Transverse colon (tissue), 4 donors: ENCODE results near the gene SCAPER. TPM values are rescaled to one million over a fixed set of nuclear protein-coding genes. Genes with fewer than 3 reads are reported as not detected.

ENCODE experiments used
- DNase-seq: peaks from one replicate; pipeline ENCODE4 v3.0.0-alpha.2; 2019
- H3K27ac ChIP-seq, 4 donors: fragments of 200-600 bp; sonication (generic); 2 replicates each; pipeline ENCODE4 v1.5.1; 2016 to 2018; ENCODE audit warnings: inconsistent platforms in 4 of 4
- H3K27me3 ChIP-seq: fragments of 200-600 bp; sonication (generic); 2 replicates; pipeline ENCODE4 v1.5.1; 2017; ENCODE audit warnings: inconsistent platforms
- H3K36me3 ChIP-seq, 4 donors: fragments of 200-600 bp; sonication (generic); 2 replicates each; pipeline ENCODE4 v1.5.1; 2017 to 2019; ENCODE audit warnings: inconsistent platforms in 4 of 4
- H3K4me1 ChIP-seq, 4 donors: fragments of 200-600 bp; sonication (generic); 2 replicates each; pipeline ENCODE4 v1.5.1; 2017 to 2020; ENCODE audit warnings: inconsistent platforms in 4 of 4
- H3K4me3 ChIP-seq, 4 donors: fragments of 200-600 bp; sonication (generic); 1 replicate in 1 of 4; 2 replicates in 3 of 4; pipeline versions ENCODE4 v1.5.1 to v1.6.1; 2017 to 2019; ENCODE audit warnings: inconsistent platforms in 4 of 4
- H3K9me3 ChIP-seq, 2 donors: fragments of 200-600 bp; sonication (generic); 2 replicates each; pipeline ENCODE4 v1.5.1; 2017 to 2019; ENCODE audit warnings: inconsistent platforms in 2 of 2
- CTCF ChIP-seq, 5 experiments: fragments of 200-600 bp in 3 of 5; fragments of 450-650 bp in 2 of 5; sonication (generic) in 3 of 5; IDR thresholded peaks; 1 replicate in 2 of 5; 2 replicates in 3 of 5; pipeline ENCODE4 v1.5.1; 2016 to 2017; ENCODE audit warnings: antibody characterized with exemption in 5 of 5, inconsistent platforms in 3 of 5, mild to moderate bottlenecking in 2 of 5, moderate library complexity in 1 of 5
- EP300 ChIP-seq: sonication (generic); formaldehyde crosslinking; IDR thresholded peaks from one replicate; pipeline ENCODE4 v1.6.1; 2017; ENCODE audit warnings: antibody characterized with exemption, low read depth
- POLR2A ChIP-seq: fragments of 450-650 bp; IDR thresholded peaks from one replicate; pipeline ENCODE4 v1.6.1; 2016; ENCODE audit warnings: antibody characterized with exemption, mild to moderate bottlenecking, moderate library complexity
- POLR2AphosphoS5 ChIP-seq, 3 donors: sonication (generic); formaldehyde crosslinking; IDR thresholded peaks; one replicate each; pipeline ENCODE4 v1.6.1; 2016; ENCODE audit warnings: antibody characterized with exemption in 3 of 3
- WGBS, 2 donors: methylation state at CpG; one replicate each; pipeline ENCODE4 v1.1.5; 2018; ENCODE audit warnings: low coverage in 1 of 2; 5-methylcytosine and 5-hydroxymethylcytosine counted together
- in situ Hi-C, 4 donors: fragments of 200-750 bp; cut with MboI; loops; one replicate each; pipeline versions ENCODE4 v1.15.0 to v1.15.1; 2017; ENCODE audit warnings: low sequenced_read_pairs in 3 of 4, low pct_ligation_motif_present in 1 of 4, low pct_unique_long_range_greater_than_20kb in 1 of 4
- intact Hi-C: fragments of 100-400 bp; cut with DNase I; formaldehyde crosslinking; loops from one replicate; pipeline ENCODE4 v1.15.1; 2023; ENCODE audit warnings: low total_unique reads
- total RNA-seq, 4 donors: library from RNA; depleted of rRNA; stranded (reverse); fragments of >200 nt; gene quantifications; one replicate each; pipeline ENCODE4 v1.1.0, GENCODE V29; 2016

The SCAPER gene
- total RNA-seq, 4 donors from 2014 or later = 31.8 to 121 (median 48.7) TPM

- H3K36me3 ChIP-seq = peaks cover 0 to 7% (median 0%) of the 10 kb centered on the region in 4 donors
- H3K4me3 ChIP-seq = no peak overlapping the region
- DNase-seq = no peak
- no peaks in the 10 kb centered on the region for H3K27me3 ChIP-seq
- no peak for TF ChIP-seq EP300
- TF ChIP-seq POLR2A = no peak
- no peak for TF ChIP-seq POLR2AphosphoS5 (IDR thresholded peaks at IDR 0.05)
- TF ChIP-seq CTCF (IDR thresholded peaks at IDR 0.05) = no peak
- peaks cover 0 to 5% (median 0%) of the 10 kb centered on the region in 4 donors for H3K4me1 ChIP-seq
- intact Hi-C loops (no loop called here), in situ Hi-C loops (no loop called here)
- H3K9me3 ChIP-seq = peaks cover under 1 to 3% of the 10 kb centered on the region in 2 donors
- no peak overlapping the region for H3K27ac ChIP-seq
- 83% methylated on average over 1 of the region's 1 CpG for WGBS, 2 donors
Observed at GRCh38 chr15:76846782-76847181, 58.4 kb downstream of the SCAPER start.

DNA sequence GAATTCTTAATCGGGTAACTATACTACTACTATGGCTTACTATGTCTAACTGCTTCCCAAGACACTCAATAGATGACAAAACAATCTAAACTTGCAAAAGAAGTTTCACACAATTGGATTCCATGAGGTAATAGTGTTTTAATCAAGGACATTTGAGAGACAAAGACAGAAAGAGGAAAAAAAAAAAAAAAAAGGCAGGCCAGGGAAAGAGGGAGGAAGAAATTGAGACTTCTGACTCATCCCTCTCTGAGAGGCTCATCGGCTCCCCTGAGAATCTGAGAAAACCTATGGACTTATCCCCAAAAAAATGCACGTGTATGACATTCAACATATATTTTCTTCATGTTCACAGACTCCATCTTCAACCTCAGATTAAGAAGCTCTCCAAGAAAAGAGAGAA lies 61.0 kb downstream of the SCAPER start:
- H3K27ac ChIP-seq = no peak overlapping the region
- no peak overlapping the region for H3K4me3 ChIP-seq
- H3K4me1 ChIP-seq = peaks cover 0 to 5% (median 0%) of the 10 kb centered on the region in 4 donors
- intact Hi-C loops = no loop called here
- H3K27me3 ChIP-seq = no peaks in the 10 kb centered on the region
- 87 to 88% methylated on average over 3 of the region's 3 CpGs for WGBS, 2 donors
- TF ChIP-seq EP300 (no peak), CTCF (IDR thresholded peaks at IDR 0.05) (no peak)
- no peak for DNase-seq
- in situ Hi-C loops = no loop called here
- H3K36me3 ChIP-seq = no peaks in the 10 kb centered on the region
- no peaks in the 10 kb centered on the region for H3K9me3 ChIP-seq

DNA sequence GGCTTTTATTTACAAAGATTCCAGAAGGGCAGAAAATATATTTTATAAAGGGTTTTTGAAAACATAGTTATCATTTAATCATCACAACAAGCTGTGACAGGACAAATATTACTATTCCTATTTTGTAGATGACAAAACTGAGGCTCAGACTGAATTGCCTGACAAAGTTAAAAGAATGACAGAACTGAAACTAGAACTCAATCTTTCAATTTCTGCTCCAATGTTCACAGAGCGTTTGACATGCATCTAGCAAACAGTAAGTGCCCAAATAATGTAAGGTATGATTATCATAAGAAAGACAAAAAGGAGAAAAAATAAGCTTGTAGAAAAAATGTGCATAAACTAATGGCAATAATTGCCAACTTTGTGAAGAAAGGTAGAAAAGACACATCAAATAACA lies 61.9 kb downstream of the SCAPER start:
- intact Hi-C loops (no loop called here), in situ Hi-C loops (no loop called here)
- Histone ChIP-seq H3K36me3 (no peaks in the 10 kb centered on the region), H3K27me3 (no peaks in the 10 kb centered on the region), H3K4me3 (no peak overlapping the region), H3K4me1 (peaks cover 0 to 5% (median 0%) of the 10 kb centered on the region in 4 donors), H3K27ac (no peak overlapping the region), H3K9me3 (no peaks in the 10 kb centered on the region)
- TF ChIP-seq POLR2A (no peak), CTCF (IDR thresholded peaks at IDR 0.05) (no peak), EP300 (no peak), POLR2AphosphoS5 (IDR thresholded peaks at IDR 0.05) (no peak)
- WGBS, 2 donors = 56 to 57% methylated on average over 1 of the region's 1 CpG
- no peak for DNase-seq

- intact Hi-C loops (no loop called here), in situ Hi-C loops (no loop called here)
- no peaks in the 10 kb centered on the region for H3K36me3 ChIP-seq
- no peak for TF ChIP-seq EP300
- TF ChIP-seq CTCF (IDR thresholded peaks at IDR 0.05) = peak; percentile 43 to 58 (median 57)
- no peak for DNase-seq
- no peaks in the 10 kb centered on the region for H3K27me3 ChIP-seq
- 38 to 61% methylated on average over 3 to 5 of the region's 5 CpGs for WGBS, 2 donors
- no peak overlapping the region for H3K4me3 ChIP-seq
- no peaks in the 10 kb centered on the region for H3K9me3 ChIP-seq
- peaks cover 0 to 5% (median 0%) of the 10 kb centered on the region in 4 donors for H3K4me1 ChIP-seq
- H3K27ac ChIP-seq = no peak overlapping the region
Observed at GRCh38 chr15:76840830-76841460, 64.2 kb downstream of the SCAPER start.
